AG20443 (cell line): Measurements from ENCODE around the gene PPP1R16B.
A peak's percentile ranks its signal among the peaks of the same experiment; 100 is the strongest.

Source experiments
- DNase-seq: peaks from one replicate; pipeline ENCODE4 v3.0.0; 2012; ENCODE audit warnings: low spot score, mixed read lengths

Gene PPP1R16B

DNA sequence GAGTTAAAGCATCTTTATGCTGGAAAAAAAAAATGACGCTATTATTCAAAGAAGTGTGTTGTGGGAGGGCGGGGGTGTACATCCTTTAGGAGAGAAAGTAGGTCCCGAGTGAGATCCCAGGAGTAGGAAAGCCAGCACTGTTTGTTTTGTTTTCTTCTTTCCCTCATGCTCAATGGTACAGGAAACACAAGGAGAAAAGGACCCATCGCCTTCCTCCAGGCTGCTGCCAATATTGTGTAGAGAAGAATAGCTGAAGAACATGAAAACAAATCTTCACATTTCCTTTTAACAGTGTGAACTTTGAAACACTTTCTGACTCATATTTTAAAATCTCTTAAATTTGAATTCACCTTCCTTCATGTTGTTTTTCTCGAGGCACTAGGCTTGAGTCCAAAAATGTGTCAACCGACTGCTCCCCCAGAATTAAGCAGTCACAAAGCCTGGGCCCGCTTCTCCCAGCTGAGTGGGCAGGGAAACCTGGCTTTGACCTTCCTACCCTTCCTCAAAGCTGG lies 22.3 kb downstream of the PPP1R16B start:
- DNase-seq: no peak

DNA sequence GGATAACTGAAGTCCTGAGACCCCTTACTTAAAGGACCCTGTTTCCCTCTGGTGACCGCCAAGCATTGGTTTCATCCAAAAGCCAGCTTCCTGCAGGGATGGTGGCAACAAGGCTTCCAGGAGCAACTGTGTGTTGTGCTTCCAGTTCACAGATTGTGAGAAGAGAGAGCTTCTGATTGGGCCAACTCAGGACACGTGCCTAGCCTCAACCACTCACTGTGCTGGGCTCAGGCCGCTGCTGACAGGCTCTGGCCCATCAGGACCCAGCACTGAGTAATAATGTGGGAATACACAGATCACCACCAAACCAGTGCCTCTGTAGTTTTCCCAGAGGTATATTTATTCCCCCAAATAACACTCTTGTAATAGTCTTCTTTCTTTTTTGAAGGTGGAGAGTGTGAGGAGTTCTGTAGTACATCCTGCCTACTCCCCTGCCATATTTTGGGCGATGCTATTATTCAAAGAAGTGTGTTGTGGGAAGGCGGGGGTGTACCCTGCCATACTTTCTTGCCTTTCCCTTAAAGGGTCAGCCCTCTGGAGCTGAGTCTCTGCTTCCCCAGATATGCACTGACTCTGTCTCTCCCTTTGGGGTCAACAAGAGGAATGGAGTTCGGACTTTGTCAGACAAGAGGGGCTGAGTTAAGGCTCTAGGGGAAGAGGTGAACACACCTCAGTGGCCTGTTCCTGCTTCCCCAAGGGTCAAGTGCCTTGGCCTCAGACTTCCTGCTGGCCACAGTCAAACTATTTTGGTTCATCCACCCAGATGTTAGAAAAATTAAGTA lies 23.2 kb downstream of the PPP1R16B start:
- no peak for DNase-seq

DNA sequence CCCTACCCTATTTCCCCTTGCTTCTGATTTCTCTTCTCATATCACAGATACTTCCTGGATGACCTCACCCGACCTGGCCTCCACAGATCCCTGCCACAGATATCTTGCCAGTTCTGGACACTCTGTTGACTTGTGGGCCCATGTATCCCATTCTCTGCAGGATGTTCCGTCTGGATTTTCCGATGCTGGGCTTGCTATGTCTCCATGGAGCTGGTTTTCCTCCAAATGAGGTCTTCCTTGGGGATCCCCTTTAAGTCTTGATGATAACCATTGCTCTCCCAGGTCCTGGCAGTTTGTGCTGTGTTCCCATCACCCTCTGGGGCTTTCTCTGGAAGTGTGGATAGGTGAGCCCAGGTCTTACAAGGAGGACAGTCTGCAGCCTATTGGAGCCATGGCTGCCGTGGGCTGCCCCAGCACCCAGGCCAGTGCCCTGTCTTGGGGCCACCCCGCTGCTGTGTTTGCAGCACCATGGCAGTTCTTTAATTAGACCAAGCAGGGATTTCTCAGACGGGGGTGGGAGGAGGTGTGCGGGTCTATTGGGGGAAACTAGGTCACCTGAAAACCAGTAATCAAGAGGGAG lies 23.9 kb downstream of the PPP1R16B start:
- DNase-seq: no peak

DNA sequence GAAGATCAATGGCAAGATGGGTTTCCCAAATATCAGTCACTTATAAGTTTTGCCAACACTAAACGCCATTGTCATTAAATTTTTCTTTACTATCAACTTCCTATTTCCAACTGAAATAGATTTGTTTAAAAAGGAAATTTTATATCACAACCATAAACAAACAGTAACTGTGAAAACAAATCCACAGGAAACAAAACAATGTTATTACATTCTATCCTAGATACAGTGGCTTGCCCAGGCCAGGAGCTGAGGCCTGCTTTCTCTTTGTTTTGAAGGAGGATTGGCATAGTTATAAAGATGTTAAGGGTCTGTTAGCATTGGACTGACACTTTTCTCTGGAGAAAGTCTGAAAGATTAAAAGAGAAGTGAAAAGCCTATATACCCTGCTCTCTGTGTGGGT lies 24.9 kb downstream of the PPP1R16B start:
- no peak for DNase-seq

DNA sequence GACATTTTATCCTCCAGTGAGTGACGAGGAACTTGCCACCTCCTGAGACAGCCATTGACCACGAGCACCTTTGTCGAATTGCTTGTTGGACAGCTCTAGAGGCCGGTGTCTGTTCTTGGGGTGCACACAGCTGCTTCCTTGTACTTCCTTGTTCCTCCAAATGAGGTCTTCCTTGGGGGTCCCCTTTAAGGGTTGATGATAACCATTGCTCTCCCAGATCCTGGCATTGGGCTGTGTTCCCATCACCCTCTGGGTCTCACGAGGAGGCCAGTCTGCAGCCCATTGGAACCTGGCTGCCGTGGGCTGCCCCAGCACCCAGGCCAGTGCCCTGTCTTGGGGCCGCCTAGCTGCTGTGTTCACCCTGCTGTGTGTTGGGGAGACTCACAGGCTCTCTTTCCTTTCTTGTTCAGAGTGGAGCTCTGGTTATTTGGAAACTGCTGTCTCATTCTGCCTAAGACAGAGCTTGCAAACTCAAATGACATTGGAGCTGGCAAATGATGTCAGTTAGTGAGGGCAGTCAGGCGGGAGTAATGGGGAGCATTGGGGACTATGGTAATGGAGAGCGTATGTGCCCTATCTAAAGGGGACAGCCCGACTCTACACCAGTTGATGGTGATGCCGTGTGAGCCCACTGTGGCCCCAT lies 25.7 kb downstream of the PPP1R16B start:
- no peak for DNase-seq

DNA sequence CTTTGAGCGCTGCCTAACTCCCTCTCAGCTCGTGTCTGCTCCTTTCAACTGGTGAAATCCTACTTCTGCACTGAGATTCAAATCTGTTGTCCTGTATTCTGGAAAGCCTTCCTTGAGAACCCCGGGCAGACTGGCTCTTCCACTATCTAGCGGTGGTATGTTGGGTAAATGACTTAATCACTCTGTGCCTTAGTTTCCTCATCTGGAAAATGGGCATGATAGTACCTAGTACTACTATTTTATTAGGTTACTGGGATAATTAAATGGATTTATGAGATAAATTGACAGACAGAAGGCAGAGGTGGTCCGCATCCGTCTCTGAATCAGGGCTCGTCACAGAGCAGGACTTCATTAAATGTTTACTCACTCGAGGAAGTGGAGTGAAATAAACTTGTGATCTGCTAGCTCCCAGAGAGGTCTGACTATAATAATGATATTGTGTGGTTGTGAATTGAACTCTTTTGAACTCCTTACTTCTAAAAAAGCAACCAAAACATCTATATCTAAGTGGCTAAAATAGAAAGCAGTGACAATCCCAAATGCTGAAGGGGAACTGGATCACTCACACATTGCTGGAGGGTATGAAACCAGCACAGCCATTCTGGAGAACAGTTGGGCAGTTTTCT lies 26.6 kb downstream of the PPP1R16B start:
- DNase-seq: no peak

DNA sequence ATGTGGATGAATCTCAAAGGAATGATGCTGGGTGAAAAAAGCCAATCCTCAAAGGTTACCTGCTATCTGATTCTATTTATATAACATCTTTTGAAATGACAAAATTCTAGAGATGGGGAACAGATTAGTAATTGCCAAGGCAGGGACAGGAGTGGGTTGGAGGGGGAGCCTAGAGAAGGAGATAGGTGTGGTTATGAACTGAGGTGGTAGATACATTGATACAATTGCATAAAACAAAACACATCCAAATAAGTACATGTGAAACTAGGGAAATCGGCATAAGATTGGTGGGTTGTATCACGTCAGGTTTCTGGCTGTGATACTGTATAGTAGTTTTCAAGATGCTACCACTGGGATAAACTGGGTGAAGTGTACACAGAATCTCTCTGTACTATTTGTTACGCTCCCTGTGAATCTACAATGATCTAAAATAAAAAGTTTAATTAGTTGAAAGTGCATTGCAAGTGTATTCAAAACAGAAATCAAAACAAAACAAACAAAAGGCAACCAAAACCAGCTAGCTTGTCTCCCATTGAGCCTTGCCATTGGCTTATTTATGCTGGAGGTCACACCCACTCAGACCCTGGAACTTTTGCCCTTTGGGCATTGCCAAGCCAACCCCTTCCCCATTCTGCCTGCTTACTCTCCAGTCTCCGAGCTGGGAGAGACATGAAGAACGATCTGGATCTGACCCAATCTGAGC lies 27.8 kb downstream of the PPP1R16B start:
- DNase-seq: no peak

DNA sequence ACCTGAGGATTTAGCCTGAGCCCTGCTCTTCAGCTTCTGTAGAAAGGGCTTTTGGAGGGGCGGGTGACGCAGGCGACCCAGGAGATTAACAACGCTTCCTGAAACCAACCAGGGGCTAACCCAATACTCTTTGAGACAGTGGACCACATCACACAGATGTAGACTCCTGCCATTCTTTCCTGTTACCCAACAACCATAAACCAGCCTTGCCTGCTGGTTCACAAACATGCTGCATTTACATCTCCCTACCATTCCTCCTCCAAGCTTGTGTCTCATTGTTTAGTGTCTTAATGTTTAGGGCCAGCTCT lies 28.3 kb downstream of the PPP1R16B start:
- no peak for DNase-seq

DNA sequence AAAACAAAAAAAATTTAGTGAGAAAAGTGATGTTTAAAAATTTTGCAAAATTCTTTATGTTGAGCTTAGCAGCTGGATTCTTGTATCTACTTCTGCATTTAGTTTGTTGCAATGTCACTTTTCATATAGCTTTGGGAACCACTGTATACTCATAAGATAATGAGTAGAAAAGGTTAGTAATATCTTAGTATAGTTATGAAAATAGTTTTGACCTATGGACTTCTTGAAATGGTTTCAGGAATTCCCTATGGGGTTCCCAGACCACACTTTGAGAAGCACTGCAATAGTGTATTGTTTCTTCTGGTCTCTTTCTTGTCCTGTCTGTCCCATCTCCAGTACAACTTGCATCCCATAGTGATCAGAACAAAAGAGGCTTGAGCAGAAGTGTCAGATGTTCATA lies 29.4 kb downstream of the PPP1R16B start:
- DNase-seq: no peak

DNA sequence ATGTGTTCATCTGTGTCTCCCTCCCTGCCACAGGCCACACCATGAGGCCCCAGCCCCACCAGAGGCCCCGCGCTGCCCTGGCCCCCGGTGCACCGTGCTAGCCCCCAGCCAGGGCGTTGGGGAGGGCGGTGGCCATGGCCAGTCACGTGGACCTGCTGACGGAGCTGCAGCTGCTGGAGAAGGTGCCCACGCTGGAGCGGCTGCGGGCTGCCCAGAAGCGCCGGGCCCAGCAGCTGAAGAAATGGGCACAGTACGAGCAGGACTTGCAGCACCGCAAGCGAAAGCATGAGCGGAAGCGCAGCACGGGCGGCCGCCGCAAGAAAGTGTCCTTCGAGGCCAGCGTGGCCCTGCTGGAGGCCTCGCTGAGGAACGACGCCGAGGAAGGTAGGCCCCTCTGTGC lies 30.3 kb downstream of the PPP1R16B start:
- no peak for DNase-seq

DNA sequence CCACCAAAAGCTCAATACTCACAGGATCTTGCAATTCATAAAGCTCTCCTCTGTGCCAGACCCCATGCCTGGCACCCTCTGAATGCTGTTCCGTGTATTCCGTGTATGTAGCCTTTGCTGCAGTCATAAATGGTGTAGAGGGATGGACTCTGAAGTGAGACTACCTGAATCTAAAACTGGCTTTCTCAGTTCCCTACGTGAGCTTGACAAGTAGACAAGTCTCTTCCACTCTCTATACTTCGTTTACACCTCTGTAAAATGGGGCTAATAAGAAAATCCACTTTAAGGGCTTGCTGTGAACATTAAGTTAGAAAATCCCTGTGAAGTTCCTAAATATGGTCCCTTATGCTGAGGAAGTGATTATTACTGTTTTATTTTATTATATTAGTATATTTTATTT lies 31.5 kb downstream of the PPP1R16B start:
- DNase-seq: no peak

DNA sequence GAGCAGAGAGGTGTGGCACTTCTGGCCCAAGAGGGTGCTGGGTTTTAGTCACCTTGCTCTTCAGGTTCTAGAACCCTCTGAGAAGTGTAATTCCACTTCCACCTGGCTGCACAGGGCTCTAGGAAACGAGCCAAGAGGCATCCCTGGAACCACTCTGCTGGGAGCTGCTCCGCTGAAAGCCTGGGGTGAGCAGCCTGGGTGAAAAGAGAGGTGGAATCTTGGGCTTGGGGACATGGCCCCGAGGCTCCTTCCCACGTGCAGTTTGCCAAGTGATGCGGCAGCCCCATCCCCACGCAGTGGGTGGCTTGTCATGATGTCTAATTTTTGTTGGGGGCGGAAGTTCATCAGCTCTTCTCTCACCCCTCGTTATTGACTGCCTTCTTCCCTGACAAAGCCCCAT lies 32.8 kb downstream of the PPP1R16B start:
- no peak for DNase-seq

DNA sequence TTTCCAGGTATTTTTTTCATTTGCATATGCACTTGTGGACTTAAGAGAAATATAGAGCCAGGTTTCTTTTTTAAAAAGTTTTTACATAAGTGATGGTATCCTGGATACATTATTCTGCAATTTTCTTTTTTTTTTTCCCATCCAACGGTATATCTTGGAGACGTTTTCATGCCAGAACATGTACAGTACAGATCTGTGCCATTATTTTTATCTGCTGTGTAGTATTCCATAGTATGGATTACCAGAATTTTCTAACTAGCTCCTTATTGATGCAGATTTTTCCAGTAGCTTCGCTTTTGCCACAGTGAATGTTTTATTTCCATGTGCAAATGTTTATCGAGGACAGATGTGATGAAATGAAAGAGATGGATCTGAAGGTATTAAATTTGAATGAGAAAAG lies 34.1 kb downstream of the PPP1R16B start:
- DNase-seq: no peak

DNA sequence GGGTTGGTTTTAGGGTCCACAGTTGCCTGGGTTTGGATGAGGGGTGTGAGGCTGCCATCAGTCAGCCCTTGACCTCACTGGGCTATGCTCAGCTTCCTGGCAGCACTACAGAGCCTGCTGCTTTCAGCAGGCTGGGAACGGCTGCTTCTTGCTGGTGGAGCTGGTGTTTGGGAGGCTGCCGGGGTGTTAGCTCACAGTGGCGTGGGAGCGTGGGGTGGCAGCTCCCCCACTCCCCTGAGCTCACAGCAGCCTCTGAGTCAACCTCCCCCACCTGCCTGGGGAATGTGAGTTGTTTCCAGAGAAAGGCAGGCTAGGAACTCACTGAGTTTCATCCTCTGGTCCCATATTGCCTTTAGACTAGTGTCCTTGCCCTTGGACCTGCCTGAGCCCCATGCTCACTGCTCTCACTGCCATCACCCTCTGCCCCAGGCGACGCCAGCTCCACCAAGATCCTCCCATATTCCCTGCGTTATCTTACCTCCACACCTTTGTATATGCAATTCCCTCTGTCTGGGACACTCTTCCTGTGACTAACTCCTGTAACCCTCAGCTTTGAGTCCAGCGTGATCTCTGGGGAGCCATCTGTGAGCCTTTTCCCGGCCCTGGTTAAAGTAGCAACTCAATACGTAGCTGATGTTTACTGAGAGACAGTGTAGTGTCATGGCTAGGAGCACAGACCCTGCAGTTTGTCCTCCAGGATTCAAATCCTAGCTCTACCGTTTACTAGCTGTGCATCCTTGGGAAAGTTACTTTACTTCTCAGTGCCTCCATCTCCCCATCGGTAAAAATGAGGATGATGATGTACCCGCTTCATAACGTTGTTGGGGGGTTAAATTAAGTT lies 34.8 kb downstream of the PPP1R16B start:
- peak; percentile 45 for DNase-seq

DNA sequence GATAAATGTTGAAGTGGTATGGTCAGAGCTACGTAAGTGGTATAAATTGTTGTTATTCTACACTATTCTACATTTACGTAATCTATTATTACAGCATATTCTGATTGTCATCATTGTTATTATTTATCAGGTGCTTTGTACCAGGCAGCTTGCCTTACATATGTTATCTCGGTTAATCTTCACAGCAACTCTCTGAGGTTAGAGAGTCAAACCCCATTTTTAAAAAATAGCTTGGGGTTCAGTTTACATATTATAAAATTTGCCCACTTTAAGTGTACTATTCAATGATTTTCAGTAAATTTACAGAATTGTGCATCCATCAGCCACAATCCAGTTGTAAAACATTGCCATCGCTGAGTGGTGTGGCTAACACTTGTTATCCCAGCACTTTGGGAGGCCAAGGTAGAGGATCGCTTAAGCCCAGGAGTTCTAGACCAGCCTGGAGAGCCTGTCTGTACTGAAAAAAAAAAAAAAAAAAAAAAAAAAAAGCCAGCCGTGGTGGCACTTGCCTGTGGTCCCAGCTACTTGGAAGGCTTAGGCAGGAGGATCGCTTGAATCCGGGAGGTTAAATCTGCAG lies 35.5 kb downstream of the PPP1R16B start:
- no peak for DNase-seq

DNA sequence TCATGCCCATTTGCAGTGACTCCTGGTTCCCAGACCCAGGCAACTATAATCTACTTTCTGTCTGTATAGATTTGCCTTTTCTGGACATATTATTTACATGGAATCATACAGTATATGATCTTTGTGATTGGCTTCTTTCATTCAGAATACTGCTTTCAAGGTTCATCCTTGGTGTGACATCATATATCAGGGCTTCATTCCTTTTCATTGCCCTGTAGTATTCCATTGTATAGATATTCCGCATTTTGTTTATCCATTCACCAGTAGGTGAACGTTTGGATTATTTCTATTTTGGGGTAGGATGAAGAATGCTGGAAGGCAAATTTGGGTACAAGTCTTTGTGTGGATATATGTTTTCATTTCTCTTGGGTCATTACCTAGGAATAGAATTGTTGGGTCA lies 36.1 kb downstream of the PPP1R16B start:
- DNase-seq: no peak

DNA sequence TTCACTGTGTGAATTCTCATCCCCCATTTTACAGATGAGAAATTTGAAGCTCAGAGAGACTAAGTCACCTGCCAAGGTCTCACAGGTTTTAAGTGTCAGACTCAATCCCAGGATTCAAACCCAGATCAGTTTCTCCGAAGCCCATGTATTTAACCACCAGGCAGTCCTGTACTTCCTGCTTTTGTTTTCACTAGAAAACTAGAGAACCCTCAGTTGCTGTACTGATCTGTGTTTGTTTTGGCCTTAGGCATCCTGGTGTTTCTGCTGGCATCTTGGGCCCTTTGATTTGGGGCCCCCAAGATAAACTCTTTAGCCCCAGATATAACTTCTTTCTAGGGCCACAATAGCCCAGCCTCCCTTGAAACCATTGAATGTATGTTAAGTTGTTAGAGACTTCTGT lies 36.5 kb downstream of the PPP1R16B start:
- no peak for DNase-seq

DNA sequence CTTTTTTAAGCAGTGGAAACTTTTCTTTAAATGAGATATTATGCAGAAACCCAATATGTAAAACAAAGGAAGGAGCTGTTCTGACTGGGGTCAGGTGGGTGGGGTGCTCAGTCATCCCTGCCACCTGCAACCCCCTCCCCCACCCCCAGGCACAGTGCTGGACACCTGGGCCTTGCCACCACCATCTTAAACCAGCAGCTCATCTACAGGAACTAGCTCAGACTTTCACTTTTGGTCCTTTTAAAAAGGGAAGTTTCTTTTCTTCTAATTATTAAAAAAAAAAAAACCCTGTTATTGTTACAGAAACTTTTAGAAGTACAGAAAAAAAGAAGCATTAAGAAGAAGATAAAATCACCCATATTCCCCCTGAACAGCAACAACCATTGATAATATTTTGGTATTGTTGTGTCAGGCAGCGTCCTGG lies 37.1 kb downstream of the PPP1R16B start:
- DNase-seq: no peak

DNA sequence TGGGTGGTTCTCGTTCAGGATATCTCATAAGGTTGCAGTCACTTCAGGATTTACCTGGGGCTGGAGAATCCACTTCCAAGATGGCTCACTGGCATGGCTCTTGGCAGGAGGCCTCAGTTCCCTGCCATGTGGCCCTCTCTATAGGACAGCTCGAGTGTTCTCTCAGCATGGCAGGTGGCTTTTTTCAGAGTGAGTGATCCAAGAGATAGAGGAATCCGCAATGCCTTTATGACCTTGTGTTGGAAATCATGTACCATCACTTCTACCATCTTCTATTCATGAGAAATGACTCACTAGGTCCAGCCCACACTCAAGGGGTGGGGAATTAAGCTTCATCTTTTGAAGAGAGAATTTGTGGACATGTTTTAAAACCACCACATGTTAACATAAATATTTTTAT lies 37.8 kb downstream of the PPP1R16B start:
- no peak for DNase-seq

DNA sequence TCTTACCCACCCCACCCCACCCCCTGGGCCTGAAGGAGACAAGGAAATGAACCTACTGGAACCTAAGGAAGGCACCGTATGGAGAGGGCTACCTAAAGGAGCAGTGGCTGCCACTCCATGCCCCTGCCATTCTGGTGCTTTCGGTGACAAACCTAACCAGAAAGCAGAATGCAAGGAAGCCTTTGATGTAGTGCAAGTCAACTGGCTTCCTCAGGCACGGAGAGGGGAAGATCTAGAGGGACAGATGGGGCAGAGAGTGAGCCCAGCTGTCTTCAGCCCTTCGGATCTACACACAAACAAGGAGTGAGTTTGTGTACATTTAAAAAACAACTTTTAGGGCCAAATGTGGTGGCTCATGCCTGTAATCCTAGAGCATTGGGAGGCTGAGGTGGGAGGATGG lies 39.5 kb downstream of the PPP1R16B start:
- DNase-seq: no peak

DNA sequence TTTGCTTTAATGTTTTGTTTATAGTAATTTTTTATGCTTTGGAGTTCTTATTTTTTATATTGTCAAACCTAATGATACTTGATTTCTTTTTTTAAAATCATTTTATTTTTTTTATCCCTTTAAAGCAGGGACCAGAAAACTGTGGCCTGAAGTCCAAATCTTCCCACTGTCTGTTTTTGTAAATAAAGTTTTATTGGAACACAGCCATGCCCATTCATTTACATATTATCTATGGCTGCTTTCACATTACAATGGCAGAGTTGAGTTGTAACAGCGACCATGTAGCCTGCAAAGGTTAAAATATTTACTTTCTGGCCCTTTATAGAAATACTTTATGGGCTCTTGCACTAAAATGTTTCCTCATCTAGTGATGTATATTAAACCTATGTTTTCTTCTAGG lies 42.3 kb downstream of the PPP1R16B start:
- no peak for DNase-seq
